Vagina (tissue), 2 donors: ENCODE measurements around the gene SORCS1.

ENCODE experiments used
- CTCF ChIP-seq, 3 experiments: fragments of 450-650 bp in 2 of 3; fragments of 200-600 bp in 1 of 3; sonication (generic) in 1 of 3; IDR thresholded peaks; one replicate each; pipeline ENCODE4 v1.5.1; 2017 to 2019; ENCODE audit warnings: antibody characterized with exemption in 3 of 3, mild to moderate bottlenecking in 2 of 3, moderate library complexity in 2 of 3
- POLR2A ChIP-seq, 2 donors: fragments of 450-650 bp; IDR thresholded peaks; one replicate each; pipeline ENCODE4 v1.6.1; 2017; ENCODE audit warnings: antibody characterized with exemption in 2 of 2, mild to moderate bottlenecking in 2 of 2, moderate library complexity in 2 of 2
- POLR2AphosphoS5 ChIP-seq, 2 donors: sonication (generic); formaldehyde crosslinking; IDR thresholded peaks; one replicate each; pipeline ENCODE4 v1.9.0; 2017; ENCODE audit warnings: antibody characterized with exemption in 2 of 2, mild to moderate bottlenecking in 2 of 2, low read depth in 1 of 2; ENCODE audit not compliant: insufficient read depth in 1 of 2

- TF ChIP-seq CTCF (IDR thresholded peaks at IDR 0.05), result no peak
- TF ChIP-seq POLR2A (IDR thresholded peaks at IDR 0.05), result no peak
- no peak for TF ChIP-seq POLR2AphosphoS5 (IDR thresholded peaks at IDR 0.05; ENCODE audit: insufficient read depth in 1 of 2, low read depth in 1 of 2)
These were observed 400.1 kb downstream of the SORCS1 start for GRCh38 chr10:106764360-106764759.
